Epithelial cell of esophagus (primary cell): Measurements from ENCODE around the gene ZNF385D.
A peak's percentile ranks its signal among the peaks of the same experiment; 100 is the strongest.

Experiments used
- DNase-seq: peaks from one replicate; pipeline ENCODE4 v3.0.0; 2010; ENCODE audit warnings: low read depth
- H3K4me3 ChIP-seq: 2 replicates; pipeline ENCODE4 v1.5.1; 2011; ENCODE audit warnings: mild to moderate bottlenecking, low read length, control low read depth
- TF ChIP-seq, protein P1 (sequence below): IDR thresholded peaks from 2 replicates; pipeline ENCODE4 v1.5.1; 2011; ENCODE audit warnings: low read depth, mild to moderate bottlenecking, low read length, control low read depth, inconsistent platforms; ENCODE audit not compliant: insufficient read depth; ENCODE audit errors: missing control alignments

ZNF385D gene

DNA sequence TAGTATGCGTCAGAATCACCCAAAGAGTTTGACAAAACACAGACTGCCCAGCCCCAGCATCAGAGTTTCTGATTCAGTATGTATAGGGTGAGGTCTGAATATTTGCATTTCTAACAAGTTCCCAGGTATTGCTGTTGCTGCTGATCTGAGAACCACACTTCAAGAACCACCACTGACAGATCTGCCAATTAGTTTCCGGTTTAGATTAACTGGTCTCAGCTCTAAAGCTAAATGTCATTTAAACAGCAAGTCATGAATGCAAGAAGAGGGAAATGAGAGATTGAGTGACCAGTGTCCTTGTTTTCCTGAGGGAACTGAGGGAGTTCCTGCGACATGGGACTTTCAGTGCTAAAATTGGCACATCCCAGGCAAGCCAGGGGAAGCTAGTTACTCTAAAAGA, 305.0 kb downstream of the ZNF385D start:
- TF ChIP-seq, protein P1, sequence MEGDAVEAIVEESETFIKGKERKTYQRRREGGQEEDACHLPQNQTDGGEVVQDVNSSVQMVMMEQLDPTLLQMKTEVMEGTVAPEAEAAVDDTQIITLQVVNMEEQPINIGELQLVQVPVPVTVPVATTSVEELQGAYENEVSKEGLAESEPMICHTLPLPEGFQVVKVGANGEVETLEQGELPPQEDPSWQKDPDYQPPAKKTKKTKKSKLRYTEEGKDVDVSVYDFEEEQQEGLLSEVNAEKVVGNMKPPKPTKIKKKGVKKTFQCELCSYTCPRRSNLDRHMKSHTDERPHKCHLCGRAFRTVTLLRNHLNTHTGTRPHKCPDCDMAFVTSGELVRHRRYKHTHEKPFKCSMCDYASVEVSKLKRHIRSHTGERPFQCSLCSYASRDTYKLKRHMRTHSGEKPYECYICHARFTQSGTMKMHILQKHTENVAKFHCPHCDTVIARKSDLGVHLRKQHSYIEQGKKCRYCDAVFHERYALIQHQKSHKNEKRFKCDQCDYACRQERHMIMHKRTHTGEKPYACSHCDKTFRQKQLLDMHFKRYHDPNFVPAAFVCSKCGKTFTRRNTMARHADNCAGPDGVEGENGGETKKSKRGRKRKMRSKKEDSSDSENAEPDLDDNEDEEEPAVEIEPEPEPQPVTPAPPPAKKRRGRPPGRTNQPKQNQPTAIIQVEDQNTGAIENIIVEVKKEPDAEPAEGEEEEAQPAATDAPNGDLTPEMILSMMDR = no peak
- no peak for DNase-seq
- H3K4me3 ChIP-seq = no peak overlapping the region

DNA sequence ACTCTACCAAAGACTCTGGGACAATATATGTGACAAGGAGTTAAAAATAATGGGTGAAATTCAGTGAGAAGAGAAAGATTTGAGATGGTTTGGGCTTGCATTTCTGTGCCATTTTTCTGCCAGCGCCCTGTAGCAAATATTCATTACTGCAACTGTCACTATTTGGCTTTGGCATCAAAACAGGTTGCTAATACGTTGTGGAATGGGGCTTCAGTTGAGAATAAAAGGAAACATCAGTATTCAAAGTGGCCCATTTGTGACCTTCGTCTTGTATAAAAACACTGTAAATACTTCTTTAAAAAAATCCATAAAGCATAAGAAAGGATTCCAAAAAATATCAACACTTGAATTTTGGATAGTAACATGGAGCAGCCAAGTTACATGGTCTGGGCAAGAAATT, 309.2 kb downstream of the ZNF385D start:
- TF ChIP-seq, protein P1 = no peak
- no peak overlapping the region for H3K4me3 ChIP-seq
- no peak for DNase-seq

DNA sequence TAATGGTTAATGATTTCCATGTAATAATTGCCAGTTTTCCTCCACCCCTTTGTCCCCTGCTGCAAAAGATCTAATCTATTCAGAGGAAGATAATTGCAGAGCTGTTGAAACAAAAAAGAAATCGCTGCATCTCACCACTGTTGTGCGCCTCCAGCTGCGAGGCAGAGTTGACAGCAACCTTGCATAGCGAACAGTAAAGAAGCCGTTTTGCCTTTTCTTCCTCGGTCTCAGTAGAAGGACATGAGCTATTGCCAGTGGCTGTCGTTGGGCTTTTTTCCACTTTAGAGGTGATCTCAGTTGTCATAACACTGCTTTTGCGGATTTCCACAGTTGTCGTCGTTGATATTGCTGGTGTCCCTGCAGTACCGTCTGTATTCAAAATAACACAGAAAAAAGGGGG, 314.2 kb downstream of the ZNF385D start:
- no peak for DNase-seq
- no peak overlapping the region for H3K4me3 ChIP-seq
- TF ChIP-seq, protein P1 = no peak

DNA sequence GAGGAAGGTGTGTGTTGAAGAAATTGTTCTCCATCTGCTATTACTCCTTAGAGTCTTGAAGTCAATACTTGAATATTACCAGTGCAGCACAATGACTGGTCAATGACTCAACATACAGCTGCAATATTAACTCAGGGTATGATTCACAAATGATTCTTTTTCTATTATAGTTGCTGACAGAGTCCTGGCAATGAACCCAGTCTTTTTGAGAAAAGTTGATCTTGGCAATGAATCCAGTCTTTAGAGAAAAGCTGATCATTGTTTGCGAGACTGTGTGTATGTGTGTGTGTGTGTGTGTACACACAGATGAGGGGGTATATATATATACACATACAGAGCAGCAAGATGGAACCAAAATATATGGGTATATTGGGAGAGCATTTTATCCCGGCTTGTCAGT, 315.1 kb downstream of the ZNF385D start:
- peak; percentile 95 for DNase-seq
- TF ChIP-seq, protein P1 = no peak
- no peak overlapping the region for H3K4me3 ChIP-seq

DNA sequence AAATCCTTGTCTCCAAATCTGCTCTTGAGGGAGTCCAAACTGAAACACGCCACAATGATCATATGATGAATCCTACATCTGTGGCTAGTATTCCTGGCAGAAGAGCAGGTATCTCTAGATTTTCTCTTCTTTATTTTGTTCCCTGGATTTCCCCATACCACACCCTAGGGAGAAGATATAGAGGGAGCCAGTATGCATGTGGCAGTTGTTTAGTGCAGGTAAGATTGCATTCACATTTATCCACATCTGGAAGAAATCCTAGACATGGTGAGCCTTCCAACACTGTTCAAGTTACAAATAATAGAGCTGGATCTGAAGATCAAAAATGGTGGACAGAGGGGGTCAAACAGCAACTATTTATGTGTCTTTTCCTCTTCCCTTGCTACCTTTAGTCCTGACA, 316.7 kb downstream of the ZNF385D start:
- TF ChIP-seq, protein P1 = no peak
- H3K4me3 ChIP-seq = no peak overlapping the region
- no peak for DNase-seq

DNA sequence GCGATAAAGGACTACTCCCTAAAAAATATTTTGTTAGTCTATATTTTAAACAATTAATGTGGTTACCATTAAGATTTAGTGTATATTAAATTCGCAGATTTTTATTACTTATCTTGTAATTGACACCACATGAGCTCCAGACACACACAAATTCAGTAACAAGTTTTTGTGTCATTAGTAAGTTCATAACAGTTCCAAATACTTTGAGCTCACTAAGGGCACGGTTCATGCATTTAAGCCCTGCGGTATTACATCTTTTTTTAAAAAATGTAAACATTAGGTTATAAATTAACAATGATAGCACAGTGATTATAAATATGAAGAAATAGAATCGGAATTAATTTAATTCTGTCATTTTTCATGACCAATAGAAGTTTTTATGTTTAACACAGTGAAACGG, 317.3 kb downstream of the ZNF385D start:
- H3K4me3 ChIP-seq = no peak overlapping the region
- no peak for DNase-seq
- TF ChIP-seq, protein P1 = no peak

DNA sequence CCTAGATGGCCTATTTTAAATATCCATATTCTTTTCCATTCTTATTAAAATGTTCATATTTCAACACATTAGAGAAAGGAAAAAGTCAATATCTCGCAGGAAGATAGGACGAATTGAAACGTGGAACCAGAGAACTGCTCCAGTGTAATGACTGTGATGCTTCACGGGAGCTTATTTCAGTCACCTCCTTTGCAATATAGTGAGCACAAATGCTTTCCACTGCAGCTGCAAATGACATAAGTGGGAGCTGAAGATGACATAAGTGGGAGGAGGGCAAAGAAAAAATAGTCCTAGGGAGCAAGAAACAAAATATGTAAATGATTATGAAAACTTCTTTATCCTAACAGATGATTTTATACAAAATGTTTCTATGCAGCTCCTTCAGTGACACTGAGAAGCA, 324.1 kb downstream of the ZNF385D start:
- no peak overlapping the region for H3K4me3 ChIP-seq
- TF ChIP-seq, protein P1 = no peak
- no peak for DNase-seq
